Smooth muscle cell (in vitro differentiated cells): Measurements from ENCODE around the gene GPR26. TPM values are rescaled to one million over a fixed set of nuclear protein-coding genes. Genes with fewer than 3 reads are reported as not detected.

Source experiments
- DNase-seq: peaks from one replicate; lab custom pipeline; 2025; ENCODE audit not compliant: unreplicated experiment; lab: John Stamatoyannopoulos, UW
- H2AFZ ChIP-seq: fragments of 200-600 bp; sonication (generic); 2 replicates; pipeline ENCODE4 v1.6.0; 2016; ENCODE audit warnings: antibody characterized with exemption, low read depth, mild to moderate bottlenecking
- H3F3A ChIP-seq: fragments of 200-600 bp; sonication (generic); 2 replicates; pipeline ENCODE4 v1.6.0; 2017; ENCODE audit warnings: antibody characterized with exemption, low read depth
- H3K27ac ChIP-seq: fragments of 200-600 bp; sonication (generic); 2 replicates; pipeline ENCODE4 v1.5.1; 2016; ENCODE audit warnings: low read depth, mild to moderate bottlenecking
- H3K27me3 ChIP-seq: fragments of 200-600 bp; sonication (generic); 2 replicates; pipeline ENCODE4 v1.6.1; 2016; ENCODE audit warnings: low read depth, mild to moderate bottlenecking
- H3K36me3 ChIP-seq: fragments of 200-600 bp; sonication (generic); 2 replicates; pipeline ENCODE4 v1.5.1; 2016; ENCODE audit warnings: low read depth
- H3K4me1 ChIP-seq: fragments of 200-600 bp; sonication (generic); 2 replicates; pipeline ENCODE4 v1.5.1; 2016; ENCODE audit warnings: low read depth
- H3K4me2 ChIP-seq: fragments of 200-600 bp; sonication (generic); 2 replicates; pipeline ENCODE4 v1.6.0; 2016; ENCODE audit warnings: mild to moderate bottlenecking
- H3K4me3 ChIP-seq: fragments of 200-600 bp; sonication (generic); 2 replicates; pipeline ENCODE4 v1.5.1; 2016; ENCODE audit warnings: mild to moderate bottlenecking
- H3K79me2 ChIP-seq: fragments of 200-600 bp; sonication (generic); 2 replicates; pipeline ENCODE4 v1.6.0; 2016; ENCODE audit warnings: low read depth, mild to moderate bottlenecking
- H3K9ac ChIP-seq: fragments of 200-600 bp; sonication (generic); 2 replicates; pipeline ENCODE4 v1.6.0; 2016; ENCODE audit warnings: low read depth
- H3K9me3 ChIP-seq: fragments of 200-600 bp; sonication (generic); replicated peaks from 2 replicates; pipeline ENCODE4 v1.5.1; 2016; ENCODE audit warnings: low read depth
- H4K20me1 ChIP-seq: fragments of 200-600 bp; sonication (generic); 2 replicates; pipeline ENCODE4 v1.6.0; 2016; ENCODE audit warnings: low read depth
- CTCF ChIP-seq: fragments of 200-600 bp; sonication (generic); IDR thresholded peaks from 2 replicates; pipeline ENCODE4 v1.5.1; 2017; ENCODE audit warnings: borderline replicate concordance, mild to moderate bottlenecking, antibody characterized with exemption; ENCODE audit not compliant: insufficient read depth, poor library complexity, severe bottlenecking
- WGBS: methylation state at CpG from one replicate; pipeline ENCODE4 v1.1.7; 2016; ENCODE audit warnings: low lambda C conversion rate; 5-methylcytosine and 5-hydroxymethylcytosine counted together
- polyA plus RNA-seq: library from polyadenylated mRNA; unstranded; fragments of >200 nt; fragmentation: Nextera tagmentation; extraction: Ambion mirVana; gene quantifications from 2 replicates; pipeline ENCODE4 v1.2.1, GENCODE V29; 2016
- total RNA-seq: library from RNA; depleted of rRNA; stranded (reverse); fragments of >200 nt; gene quantifications from 2 replicates; pipeline ENCODE4 v1.2.3, GENCODE V29; 2014

The GPR26 gene
- total and polyA plus RNA-seq, 2 experiments from 2014 or later: not detected

- 89% methylated on average over 5 of the region's 5 CpGs for WGBS
Observed at GRCh38 chr10:123635131-123635530, 31.0 kb upstream of the GPR26 start.

GRCh38 chr10:123635745-123636144, 30.4 kb upstream of the GPR26 start:
- H3K36me3 ChIP-seq: no peaks in the 10 kb centered on the region
- WGBS: 16% methylated on average over 2 of the region's 2 CpGs
- H3K9ac ChIP-seq: no peak overlapping the region
- H3K4me2 ChIP-seq: no peak overlapping the region
- no peaks in the 10 kb centered on the region for H3K27me3 ChIP-seq
- H2AFZ ChIP-seq: no peak overlapping the region
- no peaks in the 10 kb centered on the region for H3K4me1 ChIP-seq
- H3K79me2 ChIP-seq: no peaks in the 10 kb centered on the region
- H4K20me1 ChIP-seq: no peaks in the 10 kb centered on the region
- no peak for TF ChIP-seq CTCF
- no peak overlapping the region for H3K4me3 ChIP-seq
- H3K27ac ChIP-seq: peak overlapping the region; percentile 79
- no peak for DNase-seq
- no peaks in the 10 kb centered on the region for H3K9me3 ChIP-seq
- peaks cover 13% of the 10 kb centered on the region for H3F3A ChIP-seq

More at GRCh38 chr10:123635131-123635530, 31.0 kb upstream of the GPR26 start:
- no peaks in the 10 kb centered on the region for H3K36me3 ChIP-seq
- H3K9me3 ChIP-seq: no peaks in the 10 kb centered on the region
- peaks cover 7% of the 10 kb centered on the region for H3F3A ChIP-seq
- TF ChIP-seq CTCF: no peak
- H3K27me3 ChIP-seq: no peaks in the 10 kb centered on the region
- no peaks in the 10 kb centered on the region for H4K20me1 ChIP-seq
- DNase-seq: no peak
- H3K9ac ChIP-seq: no peak overlapping the region
- no peak overlapping the region for H3K4me2 ChIP-seq
- no peak overlapping the region for H3K27ac ChIP-seq
- no peaks in the 10 kb centered on the region for H3K79me2 ChIP-seq
- no peaks in the 10 kb centered on the region for H3K4me1 ChIP-seq
- no peak overlapping the region for H2AFZ ChIP-seq
- H3K4me3 ChIP-seq: no peak overlapping the region

GRCh38 chr10:123636598-123637325, 29.4 kb upstream of the GPR26 start:
- Histone ChIP-seq H4K20me1 (no peaks in the 10 kb centered on the region), H3F3A (peaks cover 13% of the 10 kb centered on the region), H3K36me3 (no peaks in the 10 kb centered on the region), H3K27ac (peak overlapping the region; percentile 79), H3K4me1 (no peaks in the 10 kb centered on the region), H3K27me3 (no peaks in the 10 kb centered on the region), H3K4me3 (no peak overlapping the region), H3K4me2 (peak overlapping the region; percentile 52), H2AFZ (no peak overlapping the region), H3K9me3 (no peaks in the 10 kb centered on the region), H3K79me2 (no peaks in the 10 kb centered on the region), H3K9ac (no peak overlapping the region)
- no peak for TF ChIP-seq CTCF
- WGBS: 50% methylated on average over 8 of the region's 8 CpGs
- DNase-seq: no peak
